Nephron progenitor cell (in vitro differentiated cells): ENCODE measurements around the gene CD101.

Experiments used
- DNase-seq: peaks from one replicate; pipeline ENCODE4 v3.0.0; 2021
- H3K27ac Mint-ChIP-seq: 2 replicates; pipeline ENCODE4 v1.8.0; 2021; ENCODE audit warnings: mild to moderate bottlenecking, moderate library complexity, mixed read lengths
- H3K27me3 Mint-ChIP-seq: 2 replicates; pipeline ENCODE4 v1.8.0; 2021; ENCODE audit warnings: mild to moderate bottlenecking, low read depth, mixed read lengths; ENCODE audit not compliant: poor library complexity
- H3K36me3 Mint-ChIP-seq: 2 replicates; pipeline ENCODE4 v1.8.0; 2021; ENCODE audit warnings: low read depth, mixed read lengths
- H3K4me1 Mint-ChIP-seq: 2 replicates; pipeline ENCODE4 v1.8.0; 2021; ENCODE audit warnings: mixed read lengths
- H3K4me3 Mint-ChIP-seq: 2 replicates; pipeline ENCODE4 v1.8.0; 2021; ENCODE audit warnings: mild to moderate bottlenecking, moderate library complexity, mixed read lengths
- H3K9me3 Mint-ChIP-seq: 2 replicates; pipeline ENCODE4 v1.8.0; 2021; ENCODE audit warnings: mild to moderate bottlenecking, moderate library complexity, mixed read lengths
- TF ChIP-seq, protein P1 (sequence below): fragments of 200-600 bp; sonication (generic); IDR thresholded peaks from 2 replicates; pipeline ENCODE4 v1.5.0; 2021; ENCODE audit warnings: antibody characterized with exemption

The CD101 gene

DNA sequence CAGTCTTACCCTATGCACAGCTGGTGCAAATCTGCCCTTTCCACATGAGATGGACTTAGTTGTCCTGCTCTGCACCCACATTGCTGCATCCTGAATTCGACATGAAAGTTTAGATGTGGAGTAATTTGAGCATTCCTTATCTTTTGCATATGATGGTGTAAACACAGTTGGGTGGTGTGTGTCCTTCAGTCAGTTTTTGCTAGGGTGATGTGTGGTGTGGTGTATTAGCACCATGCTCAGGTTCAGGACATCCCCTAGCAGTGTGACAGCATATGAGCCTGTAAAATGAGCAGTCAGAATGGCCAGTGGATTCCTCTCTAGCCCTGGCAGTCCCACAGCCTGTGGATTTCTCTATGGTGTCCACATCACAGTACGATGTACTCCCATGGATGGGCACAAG is 42.6 kb upstream of the CD101 start:
- no peak overlapping the region for H3K4me3 Mint-ChIP-seq
- TF ChIP-seq, protein P1, sequence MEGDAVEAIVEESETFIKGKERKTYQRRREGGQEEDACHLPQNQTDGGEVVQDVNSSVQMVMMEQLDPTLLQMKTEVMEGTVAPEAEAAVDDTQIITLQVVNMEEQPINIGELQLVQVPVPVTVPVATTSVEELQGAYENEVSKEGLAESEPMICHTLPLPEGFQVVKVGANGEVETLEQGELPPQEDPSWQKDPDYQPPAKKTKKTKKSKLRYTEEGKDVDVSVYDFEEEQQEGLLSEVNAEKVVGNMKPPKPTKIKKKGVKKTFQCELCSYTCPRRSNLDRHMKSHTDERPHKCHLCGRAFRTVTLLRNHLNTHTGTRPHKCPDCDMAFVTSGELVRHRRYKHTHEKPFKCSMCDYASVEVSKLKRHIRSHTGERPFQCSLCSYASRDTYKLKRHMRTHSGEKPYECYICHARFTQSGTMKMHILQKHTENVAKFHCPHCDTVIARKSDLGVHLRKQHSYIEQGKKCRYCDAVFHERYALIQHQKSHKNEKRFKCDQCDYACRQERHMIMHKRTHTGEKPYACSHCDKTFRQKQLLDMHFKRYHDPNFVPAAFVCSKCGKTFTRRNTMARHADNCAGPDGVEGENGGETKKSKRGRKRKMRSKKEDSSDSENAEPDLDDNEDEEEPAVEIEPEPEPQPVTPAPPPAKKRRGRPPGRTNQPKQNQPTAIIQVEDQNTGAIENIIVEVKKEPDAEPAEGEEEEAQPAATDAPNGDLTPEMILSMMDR = no peak
- no peak overlapping the region for H3K27ac Mint-ChIP-seq
- no peaks in the 10 kb centered on the region for H3K4me1 Mint-ChIP-seq
- H3K9me3 Mint-ChIP-seq = no peaks in the 10 kb centered on the region
- H3K27me3 Mint-ChIP-seq = no peaks in the 10 kb centered on the region
- DNase-seq = no peak
- no peaks in the 10 kb centered on the region for H3K36me3 Mint-ChIP-seq

DNA sequence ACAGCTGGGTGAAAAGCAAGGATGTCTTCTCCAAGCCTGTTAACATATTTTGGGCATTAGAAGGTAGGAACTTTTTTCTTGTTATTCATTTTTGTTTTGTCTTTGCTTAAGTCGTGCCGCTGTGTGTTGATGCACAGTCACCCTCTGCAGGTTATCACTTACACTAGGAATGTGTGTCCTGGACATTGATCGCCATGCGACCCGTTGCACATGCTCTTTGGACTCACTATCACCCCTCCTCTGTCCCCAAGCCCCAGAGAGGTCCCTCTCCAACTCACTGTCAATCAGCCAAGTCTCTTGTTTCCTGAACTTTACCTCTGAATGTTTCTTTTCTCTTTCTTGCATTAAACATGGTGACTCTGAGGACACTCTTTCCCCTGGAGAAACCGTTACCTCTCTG is 40.0 kb upstream of the CD101 start:
- Mint-ChIP-seq H3K9me3 (no peaks in the 10 kb centered on the region), H3K27me3 (no peaks in the 10 kb centered on the region), H3K4me1 (no peaks in the 10 kb centered on the region), H3K4me3 (no peak overlapping the region), H3K27ac (no peak overlapping the region), H3K36me3 (peaks cover 9% of the 10 kb centered on the region)
- TF ChIP-seq, protein P1 = no peak
- DNase-seq = no peak

DNA sequence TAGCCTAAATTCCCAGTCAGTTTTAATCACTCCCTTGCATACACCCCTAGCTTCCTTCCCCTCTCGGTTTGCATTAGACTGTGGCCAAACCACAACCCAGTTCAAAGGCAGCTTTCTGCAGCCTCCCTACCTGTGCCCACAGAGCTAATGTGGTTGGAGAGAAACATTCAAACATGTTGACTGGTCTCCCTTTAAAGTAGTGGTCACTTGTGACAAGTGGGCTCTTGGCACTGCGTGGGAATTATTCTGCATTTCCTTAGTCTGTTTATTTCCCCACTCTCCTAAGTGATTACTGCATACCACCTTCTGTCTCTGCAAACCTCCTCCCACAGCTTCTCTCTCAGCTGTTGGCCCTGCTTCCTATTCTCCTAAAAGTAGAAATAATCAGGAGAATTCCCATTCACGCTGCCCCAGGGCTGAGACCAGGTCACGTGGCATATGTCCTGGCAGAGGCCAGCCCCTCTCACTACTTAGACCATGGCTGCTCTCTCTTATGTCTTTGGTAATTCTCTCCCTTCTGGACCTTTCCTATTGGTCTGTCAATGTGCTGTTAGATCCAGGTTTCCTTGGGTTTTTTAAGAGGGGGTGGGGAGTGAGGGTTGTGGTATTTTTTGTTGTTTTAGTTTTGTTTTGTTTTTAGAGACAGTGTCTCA is 38.4 kb upstream of the CD101 start:
- Mint-ChIP-seq H3K4me1 (no peaks in the 10 kb centered on the region), H3K36me3 (peaks cover 24% of the 10 kb centered on the region), H3K9me3 (peaks cover 3% of the 10 kb centered on the region), H3K27ac (no peak overlapping the region), H3K4me3 (no peak overlapping the region), H3K27me3 (no peaks in the 10 kb centered on the region)
- no peak for DNase-seq
- TF ChIP-seq, protein P1 = no peak

DNA sequence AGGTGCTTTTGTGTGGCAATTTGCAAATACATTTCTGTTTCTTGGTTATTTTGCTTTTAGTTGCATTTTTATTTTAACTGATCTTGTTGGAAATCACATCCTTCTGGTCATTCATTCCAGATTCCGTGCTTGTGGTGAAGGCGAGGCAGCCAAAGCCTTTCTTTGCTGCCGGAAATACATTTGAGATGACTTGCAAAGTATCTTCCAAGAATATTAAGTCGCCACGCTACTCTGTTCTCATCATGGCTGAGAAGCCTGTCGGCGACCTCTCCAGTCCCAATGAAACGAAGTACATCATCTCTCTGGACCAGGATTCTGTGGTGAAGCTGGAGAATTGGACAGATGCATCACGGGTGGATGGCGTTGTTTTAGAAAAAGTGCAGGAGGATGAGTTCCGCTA is 34.8 kb upstream of the CD101 start:
- Mint-ChIP-seq H3K9me3 (peaks cover 11% of the 10 kb centered on the region), H3K4me3 (no peak overlapping the region), H3K36me3 (peaks cover 57% of the 10 kb centered on the region), H3K27me3 (no peaks in the 10 kb centered on the region), H3K27ac (peak overlapping the region; percentile 16), H3K4me1 (no peaks in the 10 kb centered on the region)
- TF ChIP-seq, protein P1 = no peak
- DNase-seq = no peak

DNA sequence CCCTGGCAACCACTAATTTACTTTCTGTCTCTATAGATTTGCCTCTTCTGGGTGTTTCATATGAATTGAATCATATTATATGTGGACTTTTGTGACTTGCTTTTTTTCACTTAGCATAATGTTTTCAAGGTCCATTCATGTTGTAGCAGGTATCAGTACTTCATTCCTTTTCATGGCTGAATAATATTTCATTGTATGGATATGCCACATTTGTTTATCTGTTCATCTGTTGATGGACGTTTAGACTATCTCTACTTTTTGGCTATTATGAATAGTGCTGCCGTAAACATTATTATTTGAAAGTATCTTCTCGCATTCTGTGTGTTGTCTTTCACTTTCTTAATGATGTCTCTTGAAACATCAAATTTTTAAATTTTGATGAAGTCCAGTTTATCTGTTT is 32.8 kb upstream of the CD101 start:
- Mint-ChIP-seq H3K36me3 (peaks cover 76% of the 10 kb centered on the region), H3K27me3 (no peaks in the 10 kb centered on the region), H3K4me1 (no peaks in the 10 kb centered on the region), H3K9me3 (peaks cover 28% of the 10 kb centered on the region), H3K4me3 (no peak overlapping the region), H3K27ac (no peak overlapping the region)
- no peak for DNase-seq
- TF ChIP-seq, protein P1 = no peak

DNA sequence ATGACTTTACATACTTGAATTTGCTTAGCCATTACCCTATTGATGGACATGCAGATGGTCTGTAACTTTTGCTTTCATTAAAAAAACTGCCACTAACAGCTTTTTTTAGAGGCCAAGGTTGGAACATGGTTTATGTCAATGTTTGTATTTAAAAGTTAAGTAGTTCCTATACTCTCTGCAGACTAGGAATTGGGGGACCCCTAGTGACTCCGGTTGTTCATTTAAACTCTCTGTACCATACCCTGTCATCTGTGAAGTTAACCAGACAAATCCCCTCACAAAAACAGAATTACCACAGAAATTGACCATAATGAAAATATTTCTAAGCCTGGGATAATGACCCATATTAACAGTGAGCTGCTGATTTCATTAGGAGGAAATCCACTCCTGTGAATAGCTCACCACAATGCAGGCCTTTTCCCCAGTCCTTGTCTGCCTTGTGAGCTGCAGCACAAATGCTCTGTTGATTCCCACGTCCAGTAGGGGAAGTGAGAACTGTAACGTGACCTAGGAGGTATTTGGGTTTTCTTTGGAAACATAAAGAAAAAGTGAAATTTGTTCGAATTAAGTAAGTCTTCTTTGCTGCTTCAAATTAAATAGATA is 30.2 kb upstream of the CD101 start:
- TF ChIP-seq, protein P1 = no peak
- Mint-ChIP-seq H3K4me3 (no peak overlapping the region), H3K27ac (peak overlapping the region; percentile 46), H3K4me1 (no peaks in the 10 kb centered on the region), H3K9me3 (peaks cover 55% of the 10 kb centered on the region), H3K27me3 (no peaks in the 10 kb centered on the region), H3K36me3 (peaks cover 96% of the 10 kb centered on the region)
- no peak for DNase-seq
